ENCODE results near the gene MOB2. TPM values are rescaled to one million over a fixed set of nuclear protein-coding genes. Genes with fewer than 3 reads are reported as not detected.

The MOB2 gene
- total RNA-seq, 2 experiments from 2014 or later, result 15.3 TPM

GRCh38 chr11:1501421-1502167 lies 15.0 kb upstream of the MOB2 start:
- DNase-seq, result no peak
- CTCF ChIA-PET, result no interaction called here
- no peak for ATAC-seq
- H3K27me3 Mint-ChIP-seq, result no peaks in the 10 kb centered on the region
- POLR2A ChIA-PET, result no interaction called here
- intact Hi-C loops (cut with DNase I, micrococcal nuclease), result no loop called here
- peaks cover 9% of the 10 kb centered on the region for H3K36me3 Mint-ChIP-seq (ENCODE audit: low read depth)
- H3K4me3 Mint-ChIP-seq, result no peak overlapping the region
- peaks cover 3% of the 10 kb centered on the region for H3K9me3 Mint-ChIP-seq (ENCODE audit: low read depth)
- peaks cover 35% of the 10 kb centered on the region for H3K4me1 Mint-ChIP-seq
- H3K27ac Mint-ChIP-seq, result no peak overlapping the region

GRCh38 chr11:1500466-1501420 lies 14.2 kb upstream of the MOB2 start:
- no peak overlapping the region for H3K4me3 Mint-ChIP-seq
- intact Hi-C loops (cut with DNase I, micrococcal nuclease), result no loop called here
- peaks cover 10% of the 10 kb centered on the region for H3K36me3 Mint-ChIP-seq (ENCODE audit: low read depth)
- ATAC-seq, result no peak
- no peaks in the 10 kb centered on the region for H3K27me3 Mint-ChIP-seq
- ChIA-PET POLR2A (no interaction called here), CTCF (no interaction called here)
- peaks cover 40% of the 10 kb centered on the region for H3K4me1 Mint-ChIP-seq
- DNase-seq, result no peak
- no peak overlapping the region for H3K27ac Mint-ChIP-seq
- peaks cover 3% of the 10 kb centered on the region for H3K9me3 Mint-ChIP-seq (ENCODE audit: low read depth)

- Mint-ChIP-seq H3K4me3 (no peak overlapping the region), H3K36me3 (ENCODE audit: low read depth) (peaks cover 12% of the 10 kb centered on the region), H3K4me1 (peaks cover 43% of the 10 kb centered on the region), H3K27me3 (no peaks in the 10 kb centered on the region), H3K27ac (no peak overlapping the region), H3K9me3 (ENCODE audit: low read depth) (peaks cover 3% of the 10 kb centered on the region)
- intact Hi-C loops (cut with DNase I, micrococcal nuclease), result no loop called here
- ATAC-seq (no peak), DNase-seq (no peak)
- POLR2A ChIA-PET, result no interaction called here
- CTCF ChIA-PET, result no interaction called here
Observed at GRCh38 chr11:1499899-1500298, 13.3 kb upstream of the MOB2 start.

- POLR2A ChIA-PET, result no interaction called here
- Mint-ChIP-seq H3K4me3 (no peak overlapping the region), H3K9me3 (ENCODE audit: low read depth) (peaks cover 3% of the 10 kb centered on the region), H3K27ac (no peak overlapping the region), H3K4me1 (peaks cover 45% of the 10 kb centered on the region), H3K36me3 (ENCODE audit: low read depth) (peaks cover 12% of the 10 kb centered on the region), H3K27me3 (no peaks in the 10 kb centered on the region)
- CTCF ChIA-PET, result no interaction called here
- no peak for ATAC-seq
- intact Hi-C loops (cut with DNase I, micrococcal nuclease), result no loop called here
- no peak for DNase-seq
Observed at GRCh38 chr11:1499261-1499890, 12.8 kb upstream of the MOB2 start.

GRCh38 chr11:1498262-1498661 lies 11.7 kb upstream of the MOB2 start:
- Mint-ChIP-seq H3K4me3 (no peak overlapping the region), H3K27me3 (no peaks in the 10 kb centered on the region), H3K36me3 (ENCODE audit: low read depth) (peaks cover 12% of the 10 kb centered on the region), H3K9me3 (ENCODE audit: low read depth) (peaks cover 3% of the 10 kb centered on the region), H3K27ac (no peak overlapping the region), H3K4me1 (peaks cover 53% of the 10 kb centered on the region)
- ChIA-PET POLR2A (no interaction called here), CTCF (interaction anchor here (0.6 kb wide), 1 partner anchor 112 kb away, joined by 3 read pairs; no protein-coding TSS in a partner anchor)
- DNase-seq (no peak), ATAC-seq (no peak)
- intact Hi-C loops (cut with DNase I, micrococcal nuclease), result no loop called here

GRCh38 chr11:1497600-1497999 lies 11.0 kb upstream of the MOB2 start:
- ATAC-seq (peak; percentile 60), DNase-seq (no peak)
- Mint-ChIP-seq H3K27me3 (no peaks in the 10 kb centered on the region), H3K9me3 (ENCODE audit: low read depth) (peaks cover 3% of the 10 kb centered on the region), H3K36me3 (ENCODE audit: low read depth) (peaks cover 12% of the 10 kb centered on the region), H3K4me3 (no peak overlapping the region), H3K27ac (peak overlapping the region; percentile 7), H3K4me1 (peaks cover 58% of the 10 kb centered on the region)
- CTCF ChIA-PET, result no interaction called here
- POLR2A ChIA-PET, result no interaction called here
- intact Hi-C loops (cut with DNase I, micrococcal nuclease), result no loop called here

- peaks cover 11% of the 10 kb centered on the region for H3K36me3 Mint-ChIP-seq (ENCODE audit: low read depth)
- H3K4me1 Mint-ChIP-seq, result peaks cover 60% of the 10 kb centered on the region
- H3K9me3 Mint-ChIP-seq (ENCODE audit: low read depth), result peaks cover 3% of the 10 kb centered on the region
- peak overlapping the region; percentile 14 for H3K27ac Mint-ChIP-seq
- CTCF ChIA-PET, result interaction anchor here (1.7 kb wide), 1 partner anchor 78 kb away, joined by 4 read pairs; no protein-coding TSS in a partner anchor
- H3K27me3 Mint-ChIP-seq, result no peaks in the 10 kb centered on the region
- no peak for DNase-seq
- POLR2A ChIA-PET, result no interaction called here
- ATAC-seq, result no peak
- no peak overlapping the region for H3K4me3 Mint-ChIP-seq
- intact Hi-C loops (cut with DNase I, micrococcal nuclease), result no loop called here
Observed at GRCh38 chr11:1496761-1497095, 10.1 kb upstream of the MOB2 start.

- ATAC-seq (no peak), DNase-seq (no peak)
- peaks cover 3% of the 10 kb centered on the region for H3K9me3 Mint-ChIP-seq (ENCODE audit: low read depth)
- ChIA-PET POLR2A (no interaction called here), CTCF (interaction anchor here (0.6 to 1.7 kb wide), 3 partner anchors 9 to 156 kb away, joined by 3 to 4 read pairs (median 4); no protein-coding TSS in a partner anchor)
- no peaks in the 10 kb centered on the region for H3K27me3 Mint-ChIP-seq
- H3K27ac Mint-ChIP-seq, result no peak overlapping the region
- H3K36me3 Mint-ChIP-seq (ENCODE audit: low read depth), result peaks cover 10% of the 10 kb centered on the region
- H3K4me1 Mint-ChIP-seq, result peaks cover 60% of the 10 kb centered on the region
- no peak overlapping the region for H3K4me3 Mint-ChIP-seq
- intact Hi-C loops (cut with DNase I, micrococcal nuclease), result no loop called here
Observed at GRCh38 chr11:1496091-1496760, 9.6 kb upstream of the MOB2 start.

GRCh38 chr11:1494650-1495049 lies 8.1 kb upstream of the MOB2 start:
- DNase-seq (no peak), ATAC-seq (no peak)
- peaks cover 3% of the 10 kb centered on the region for H3K9me3 Mint-ChIP-seq (ENCODE audit: low read depth)
- peaks cover 54% of the 10 kb centered on the region for H3K4me1 Mint-ChIP-seq
- no peak overlapping the region for H3K27ac Mint-ChIP-seq
- intact Hi-C loops (cut with DNase I, micrococcal nuclease), result no loop called here
- H3K36me3 Mint-ChIP-seq (ENCODE audit: low read depth), result peaks cover 8% of the 10 kb centered on the region
- ChIA-PET CTCF (no interaction called here), POLR2A (no interaction called here)
- H3K4me3 Mint-ChIP-seq, result no peak overlapping the region
- no peaks in the 10 kb centered on the region for H3K27me3 Mint-ChIP-seq

- ATAC-seq, result no peak
- intact Hi-C loops (cut with DNase I, micrococcal nuclease), result no loop called here
- Mint-ChIP-seq H3K4me1 (peaks cover 59% of the 10 kb centered on the region), H3K36me3 (ENCODE audit: low read depth) (peaks cover 4% of the 10 kb centered on the region), H3K9me3 (ENCODE audit: low read depth) (no peaks in the 10 kb centered on the region), H3K27me3 (no peaks in the 10 kb centered on the region), H3K27ac (no peak overlapping the region), H3K4me3 (no peak overlapping the region)
- DNase-seq, result no peak
- POLR2A ChIA-PET, result no interaction called here
- CTCF ChIA-PET, result interaction anchor here (0.7 kb wide), 1 partner anchor 287 kb away, joined by 4 read pairs; no protein-coding TSS in a partner anchor
Observed at GRCh38 chr11:1493650-1494244, 7.2 kb upstream of the MOB2 start.

- H3K4me1 Mint-ChIP-seq, result peaks cover 48% of the 10 kb centered on the region
- no peak overlapping the region for H3K27ac Mint-ChIP-seq
- no peak overlapping the region for H3K4me3 Mint-ChIP-seq
- intact Hi-C loops (cut with DNase I, micrococcal nuclease), result no loop called here
- POLR2A ChIA-PET, result no interaction called here
- no peaks in the 10 kb centered on the region for H3K27me3 Mint-ChIP-seq
- DNase-seq, result no peak
- CTCF ChIA-PET, result no interaction called here
- no peak for ATAC-seq
- H3K36me3 Mint-ChIP-seq (ENCODE audit: low read depth), result peaks cover 3% of the 10 kb centered on the region
- no peaks in the 10 kb centered on the region for H3K9me3 Mint-ChIP-seq (ENCODE audit: low read depth)
Observed at GRCh38 chr11:1491379-1491778, 4.8 kb upstream of the MOB2 start.
